Measurements from ENCODE around the gene VCX2.
"Not testable (repeated sequence)": the region's sequence is repeated elsewhere in the genome, so short reads cannot be mapped to it uniquely, and the experiment has no call there.

Gene VCX2

GRCh38 chrX:8140986-8141744, 29.9 kb downstream of the VCX2 start:
- TF ChIP-seq ZFX (IDR thresholded peaks at IDR 0.05) (no peak), CTCF (conservative IDR thresholded peaks at IDR 0.05) (no peak)
- H3K27ac ChIP-seq: no peak overlapping the region

- no peak overlapping the region for H3K27ac ChIP-seq
- TF ChIP-seq ZFX (IDR thresholded peaks at IDR 0.05) (no peak), CTCF (conservative IDR thresholded peaks at IDR 0.05) (no peak)
Observed at GRCh38 chrX:8139716-8140115, 31.4 kb downstream of the VCX2 start.

- no peak overlapping the region for H3K27ac ChIP-seq
- TF ChIP-seq CTCF (conservative IDR thresholded peaks at IDR 0.05) (no peak), ZFX (IDR thresholded peaks at IDR 0.05) (no peak)
Observed at GRCh38 chrX:8138252-8138651, 32.8 kb downstream of the VCX2 start.

DNA sequence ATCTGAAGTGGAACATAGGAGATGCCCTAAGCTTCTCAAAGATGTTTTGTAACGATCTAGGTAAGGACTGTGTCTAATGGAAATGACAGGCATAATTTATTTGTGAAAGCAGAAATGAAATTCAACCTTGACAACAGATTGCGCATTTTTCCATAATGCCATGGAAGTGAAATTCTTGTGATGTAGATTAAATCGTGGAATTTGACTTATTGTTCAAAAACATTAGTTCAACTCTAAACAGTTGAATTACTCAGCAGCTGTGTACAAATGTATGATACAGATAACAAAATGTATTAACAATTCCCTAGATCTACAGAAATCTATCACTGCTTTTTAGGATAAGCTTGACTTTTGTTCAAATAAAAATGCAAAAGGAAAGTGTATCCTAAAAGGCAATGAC, 44.4 kb downstream of the VCX2 start:
- no peak for TF ChIP-seq CTCF (conservative IDR thresholded peaks at IDR 0.05)
- no peak for TF ChIP-seq ZFX (IDR thresholded peaks at IDR 0.05)
- H3K27ac ChIP-seq: no peak overlapping the region

DNA sequence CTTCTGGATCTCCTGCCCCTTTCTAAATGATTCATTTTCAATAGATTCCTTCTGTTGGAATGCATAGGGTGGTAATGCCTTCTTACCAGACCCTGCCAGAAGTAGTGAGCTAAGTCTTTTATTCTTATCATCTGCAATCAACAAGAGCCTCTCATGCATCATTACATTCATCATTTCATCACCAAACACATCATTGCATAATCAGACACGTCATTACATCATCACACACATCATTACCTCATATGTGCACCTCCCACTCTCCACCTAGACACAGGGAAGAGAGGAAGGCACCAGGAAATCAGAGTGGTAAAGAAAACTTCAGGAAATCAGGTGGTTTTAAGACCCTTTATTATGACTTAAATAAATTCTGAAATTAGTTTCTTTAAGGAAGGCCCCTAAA, 45.0 kb downstream of the VCX2 start:
- no peak for TF ChIP-seq CTCF (conservative IDR thresholded peaks at IDR 0.05)
- TF ChIP-seq ZFX (IDR thresholded peaks at IDR 0.05): no peak
- H3K27ac ChIP-seq: no peak overlapping the region

- TF ChIP-seq ZFX (IDR thresholded peaks at IDR 0.05) (no peak), CTCF (conservative IDR thresholded peaks at IDR 0.05) (no peak)
- no peak overlapping the region for H3K27ac ChIP-seq
Observed at GRCh38 chrX:8125566-8125965, 45.5 kb downstream of the VCX2 start.

DNA sequence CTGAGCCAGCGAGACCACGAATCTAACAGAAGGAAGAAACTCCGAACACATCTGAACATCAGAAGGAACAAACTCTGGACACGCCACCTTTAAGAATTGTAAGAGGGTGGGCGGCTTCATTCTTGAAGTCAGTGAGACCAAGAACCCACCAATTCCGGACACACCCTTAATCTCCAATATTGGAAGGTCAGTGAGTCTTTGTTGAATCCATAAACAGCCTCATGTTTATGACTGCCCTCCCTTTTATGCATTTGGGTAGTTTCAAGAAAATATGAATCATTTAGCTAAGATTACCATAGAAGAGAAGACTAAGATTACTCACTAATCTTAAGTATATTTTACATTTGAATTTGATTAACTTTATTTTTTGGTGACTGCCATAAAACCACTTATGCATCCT, 48.5 kb downstream of the VCX2 start:
- no peak overlapping the region for H3K27ac ChIP-seq
- TF ChIP-seq ZFX (IDR thresholded peaks at IDR 0.05) (no peak), CTCF (conservative IDR thresholded peaks at IDR 0.05) (no peak)

DNA sequence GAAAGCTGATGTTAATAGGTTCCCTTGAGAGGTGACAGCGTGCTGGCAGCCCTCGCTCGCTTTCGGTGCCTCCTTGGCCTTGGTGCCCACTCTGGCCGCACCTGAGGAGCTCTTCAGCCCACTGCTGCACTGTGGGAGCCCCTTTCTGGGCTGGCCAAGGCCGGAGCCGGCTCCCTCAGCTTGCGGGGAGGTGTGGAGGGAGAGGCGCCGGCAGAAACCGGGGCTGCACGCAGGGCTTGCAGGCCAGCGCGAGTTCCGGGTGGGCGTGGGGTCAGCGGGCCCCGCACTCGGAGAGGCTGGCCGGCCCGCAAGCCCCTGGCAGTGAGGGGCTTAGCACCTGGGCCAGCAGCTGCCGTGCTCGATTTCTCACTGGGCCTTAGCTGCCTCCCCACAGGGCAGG, 49.7 kb downstream of the VCX2 start:
- H3K27ac ChIP-seq: not testable (repeated sequence)
